Measurements from ENCODE around the gene SHC2. TPM values are rescaled to one million over a fixed set of nuclear protein-coding genes. Genes with fewer than 3 reads are reported as not detected.
A peak's percentile ranks its signal among the peaks of the same experiment; 100 is the strongest.

SHC2 gene
- total and polyA plus RNA-seq, 2 of the 13 experiments (the other 11 are each of a cell fraction or from before 2014, with no cell fraction given) = 9.0 to 18.3 TPM

DNA sequence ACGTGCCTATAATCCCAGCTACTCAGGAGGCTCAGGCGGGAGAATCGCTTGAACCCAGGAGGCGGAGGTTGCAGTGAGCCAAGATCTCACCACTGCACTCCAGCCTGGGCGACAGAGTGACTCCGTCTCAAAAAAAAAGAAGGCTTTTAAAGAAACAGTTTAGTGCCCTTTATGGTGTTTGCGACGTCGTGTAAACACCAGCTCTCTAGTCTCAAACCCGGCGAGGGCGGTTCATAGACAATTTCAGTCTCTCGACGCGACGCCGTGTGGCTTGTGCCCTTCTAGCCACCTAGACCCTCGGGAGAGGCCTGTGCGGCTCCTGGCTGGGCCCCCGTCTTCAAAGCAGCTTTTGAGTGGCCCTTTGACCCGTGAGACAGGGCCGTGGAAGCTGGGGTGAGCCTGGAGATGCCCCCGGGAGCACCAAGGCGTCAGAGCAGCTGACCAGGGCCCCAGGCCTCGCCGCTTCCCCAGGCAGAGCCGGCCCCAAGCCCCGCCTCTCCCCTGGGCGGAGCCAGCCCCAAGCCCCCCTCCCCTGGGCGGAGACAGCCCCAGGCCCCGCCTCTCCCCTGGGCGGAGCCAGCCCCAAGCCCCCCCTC is 30.4 kb upstream of the SHC2 start:
- 45% methylated on average over 19 of the region's 32 CpGs for WGBS (ENCODE audit: low lambda C conversion rate)
- Histone ChIP-seq H3K27ac (ENCODE audit: extremely low read length, insufficient read depth, low read length) (peak overlapping the region; percentile 75), H3K4me3 (replicated peaks in 1 of 3; ENCODE audit: insufficient read depth in 1 of 3, low read depth in 2 of 3, low read length in 3 of 3) (peak overlapping the region in 2 of 3 experiments; percentile 35 to 64; a peak in 4 of 6 replicates), H3K79me2 (ENCODE audit: insufficient read depth, low read length) (peaks cover 3% of the 10 kb centered on the region), H3K27me3 (ENCODE audit: control insufficient read depth in 1 of 2, insufficient read depth in 2 of 2, low read length in 2 of 2) (no peaks in the 10 kb centered on the region; a peak in 1 of 5 replicates), H2AFZ (ENCODE audit: low read length) (no peak overlapping the region), H4K20me1 (ENCODE audit: insufficient read depth, low read length) (no peaks in the 10 kb centered on the region), H3K9ac (ENCODE audit: insufficient read depth, low read depth, low read length) (peak overlapping the region; percentile 67), H3K4me1 (ENCODE audit: insufficient read depth, low read length) (peaks cover 61% of the 10 kb centered on the region), H3K9me3 (ENCODE audit: low read length) (no peaks in the 10 kb centered on the region), H3K36me3 (replicated peaks in 1 of 2; ENCODE audit: control insufficient read depth in 1 of 2, insufficient read depth in 2 of 2, low read length in 2 of 2) (no peaks in the 10 kb centered on the region), H3K4me2 (ENCODE audit: low read depth, low read length) (peak overlapping the region; percentile 87)
- FAIRE-seq = no peak
- peak; percentile 34 for DNase-seq (ENCODE audit: low spot score)
- ATAC-seq = peak; percentile 11; the same call in 2 of the 3 replicates
- intact Hi-C loops (cut with micrococcal nuclease; ENCODE audit: unreplicated experiment) = no loop called here
- POLR2A ChIA-PET = interaction anchor here (0.9 to 2.5 kb wide), 4 partner anchors 15 to 39 kb away, joined by 3 to 14 read pairs (median 5); no protein-coding TSS in a partner anchor
- BruUV-seq (replicated peaks) = no TSS peak
- in situ Hi-C loops (cut with HindIII; ENCODE audit: extremely low pct_ligation_motif_present, low pct_unique_long_range_greater_than_20kb) = no loop called here
- CTCF ChIA-PET (ENCODE audit: low intra/inter-chr PET ratio, low total read pairs) = no interaction called here
- TF ChIP-seq ZNF230 (CRISPR knock-in tag; IDR thresholded peaks at IDR 0.05) = 0 out of 2 replicates have a peak, but pooled peaks have one; percentile 43
- TF ChIP-seq CENPT (CRISPR knock-in tag; IDR thresholded peaks at IDR 0.05; ENCODE audit: low read depth) = no peak
- TF ChIP-seq MYC (CRISPR knock-in tag; IDR thresholded peaks at IDR 0.05; ENCODE audit: borderline replicate concordance) = peak; percentile 33; the same call in 1 of the 2 replicates
- no peak for TF ChIP-seq ASH2L (IDR thresholded peaks at IDR 0.05; ENCODE audit: insufficient read length, low read depth, low read length)
- TF ChIP-seq NFIC (IDR thresholded peaks at IDR 0.05; ENCODE audit: low read length) = no peak
- TF ChIP-seq, protein P1, sequence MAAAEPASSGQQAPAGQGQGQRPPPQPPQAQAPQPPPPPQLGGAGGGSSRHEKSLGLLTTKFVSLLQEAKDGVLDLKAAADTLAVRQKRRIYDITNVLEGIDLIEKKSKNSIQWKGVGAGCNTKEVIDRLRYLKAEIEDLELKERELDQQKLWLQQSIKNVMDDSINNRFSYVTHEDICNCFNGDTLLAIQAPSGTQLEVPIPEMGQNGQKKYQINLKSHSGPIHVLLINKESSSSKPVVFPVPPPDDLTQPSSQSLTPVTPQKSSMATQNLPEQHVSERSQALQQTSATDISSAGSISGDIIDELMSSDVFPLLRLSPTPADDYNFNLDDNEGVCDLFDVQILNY (CRISPR knock-in tag; conservative IDR thresholded peaks at IDR 0.05) = no peak
- no peak for TF ChIP-seq ZNF839 (CRISPR knock-in tag; IDR thresholded peaks at IDR 0.05; ENCODE audit: borderline replicate concordance)
- no peak for TF ChIP-seq ZNF274 (CRISPR knock-in tag; IDR thresholded peaks at IDR 0.05)
- 0 out of 2 replicates have a peak, but pooled peaks have one; percentile 11 for TF ChIP-seq MIXL1 (CRISPR knock-in tag; IDR thresholded peaks at IDR 0.05)
- no peak for TF ChIP-seq DR1 (CRISPR knock-in tag; IDR thresholded peaks at IDR 0.05)
- no peak for TF ChIP-seq ZNF138 (CRISPR knock-in tag; IDR thresholded peaks at IDR 0.05; ENCODE audit: low read depth)
- TF ChIP-seq, protein P2, sequence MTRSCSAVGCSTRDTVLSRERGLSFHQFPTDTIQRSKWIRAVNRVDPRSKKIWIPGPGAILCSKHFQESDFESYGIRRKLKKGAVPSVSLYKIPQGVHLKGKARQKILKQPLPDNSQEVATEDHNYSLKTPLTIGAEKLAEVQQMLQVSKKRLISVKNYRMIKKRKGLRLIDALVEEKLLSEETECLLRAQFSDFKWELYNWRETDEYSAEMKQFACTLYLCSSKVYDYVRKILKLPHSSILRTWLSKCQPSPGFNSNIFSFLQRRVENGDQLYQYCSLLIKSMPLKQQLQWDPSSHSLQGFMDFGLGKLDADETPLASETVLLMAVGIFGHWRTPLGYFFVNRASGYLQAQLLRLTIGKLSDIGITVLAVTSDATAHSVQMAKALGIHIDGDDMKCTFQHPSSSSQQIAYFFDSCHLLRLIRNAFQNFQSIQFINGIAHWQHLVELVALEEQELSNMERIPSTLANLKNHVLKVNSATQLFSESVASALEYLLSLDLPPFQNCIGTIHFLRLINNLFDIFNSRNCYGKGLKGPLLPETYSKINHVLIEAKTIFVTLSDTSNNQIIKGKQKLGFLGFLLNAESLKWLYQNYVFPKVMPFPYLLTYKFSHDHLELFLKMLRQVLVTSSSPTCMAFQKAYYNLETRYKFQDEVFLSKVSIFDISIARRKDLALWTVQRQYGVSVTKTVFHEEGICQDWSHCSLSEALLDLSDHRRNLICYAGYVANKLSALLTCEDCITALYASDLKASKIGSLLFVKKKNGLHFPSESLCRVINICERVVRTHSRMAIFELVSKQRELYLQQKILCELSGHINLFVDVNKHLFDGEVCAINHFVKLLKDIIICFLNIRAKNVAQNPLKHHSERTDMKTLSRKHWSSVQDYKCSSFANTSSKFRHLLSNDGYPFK (CRISPR knock-in tag; IDR thresholded peaks at IDR 0.05; ENCODE audit: borderline replicate concordance) = no peak
- TF ChIP-seq RXRB (CRISPR knock-in tag; IDR thresholded peaks at IDR 0.05; ENCODE audit: borderline replicate concordance) = 0 out of 2 replicates have a peak, but pooled peaks have one; percentile 13
- TF ChIP-seq FOXK2 (IDR thresholded peaks at IDR 0.05) = no peak
- TF ChIP-seq, protein P3, sequence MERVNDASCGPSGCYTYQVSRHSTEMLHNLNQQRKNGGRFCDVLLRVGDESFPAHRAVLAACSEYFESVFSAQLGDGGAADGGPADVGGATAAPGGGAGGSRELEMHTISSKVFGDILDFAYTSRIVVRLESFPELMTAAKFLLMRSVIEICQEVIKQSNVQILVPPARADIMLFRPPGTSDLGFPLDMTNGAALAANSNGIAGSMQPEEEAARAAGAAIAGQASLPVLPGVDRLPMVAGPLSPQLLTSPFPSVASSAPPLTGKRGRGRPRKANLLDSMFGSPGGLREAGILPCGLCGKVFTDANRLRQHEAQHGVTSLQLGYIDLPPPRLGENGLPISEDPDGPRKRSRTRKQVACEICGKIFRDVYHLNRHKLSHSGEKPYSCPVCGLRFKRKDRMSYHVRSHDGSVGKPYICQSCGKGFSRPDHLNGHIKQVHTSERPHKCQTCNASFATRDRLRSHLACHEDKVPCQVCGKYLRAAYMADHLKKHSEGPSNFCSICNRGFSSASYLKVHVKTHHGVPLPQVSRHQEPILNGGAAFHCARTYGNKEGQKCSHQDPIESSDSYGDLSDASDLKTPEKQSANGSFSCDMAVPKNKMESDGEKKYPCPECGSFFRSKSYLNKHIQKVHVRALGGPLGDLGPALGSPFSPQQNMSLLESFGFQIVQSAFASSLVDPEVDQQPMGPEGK (CRISPR knock-in tag; IDR thresholded peaks at IDR 0.05) = peak; percentile 45
- no peak for TF ChIP-seq NONO (IDR thresholded peaks at IDR 0.05)
- no peak for TF ChIP-seq NONO (CRISPR knock-in tag; conservative IDR thresholded peaks at IDR 0.05)
- TF ChIP-seq ARID2 (CRISPR knock-in tag; IDR thresholded peaks at IDR 0.05; ENCODE audit: borderline replicate concordance) = no peak
